OCI-LY3 (cell line): ENCODE data around the gene CCNI.

Experiments
- H2AFZ ChIP-seq: fragments of 200-600, 300-600 bp; shearing (Covaris generic); 2 replicates; pipeline ENCODE4 v1.6.0; 2014; ENCODE audit warnings: antibody characterized with exemption, low read depth, low read length
- H3K27ac ChIP-seq: fragments of 200-600, 300-600 bp; sonication (generic); 2 replicates; pipeline ENCODE4 v1.5.1; 2014; ENCODE audit warnings: mild to moderate bottlenecking, low read length, moderate library complexity, mixed read lengths
- H3K27me3 ChIP-seq: fragments of 200-600, 300-600 bp; sonication (generic); 2 replicates; pipeline ENCODE4 v1.6.1; 2014; ENCODE audit warnings: low read depth, low read length, mixed read lengths
- H3K36me3 ChIP-seq: fragments of 200-600, 300-600 bp; sonication (generic); replicated peaks from 2 replicates; pipeline ENCODE3; 2014; ENCODE audit warnings: low read depth, low read length, mixed read lengths
- H3K4me1 ChIP-seq: fragments of 300-600, 200-600 bp; sonication (generic); 2 replicates; pipeline ENCODE4 v1.6.1; 2014; ENCODE audit warnings: low read length, mixed read lengths
- H3K4me2 ChIP-seq: fragments of 200-600, 300-600 bp; sonication (generic); 2 replicates; pipeline ENCODE4 v1.6.1; 2014; ENCODE audit warnings: low read length, mixed read lengths
- H3K4me3 ChIP-seq: fragments of 300-600, 200-600 bp; sonication (generic); 2 replicates; pipeline ENCODE4 v1.5.1; 2014; ENCODE audit warnings: antibody characterized with exemption, mild to moderate bottlenecking, low read length, moderate library complexity
- H3K79me2 ChIP-seq: fragments of 300-600, 200-600 bp; shearing (Covaris generic); 2 replicates; pipeline ENCODE4 v1.6.1; 2014; ENCODE audit warnings: mild to moderate bottlenecking, low read length, mixed read lengths
- H3K9ac ChIP-seq: fragments of 300-600, 200-600 bp; shearing (Covaris generic); 2 replicates; pipeline ENCODE4 v1.6.0; 2014; ENCODE audit warnings: mild to moderate bottlenecking, low read length, moderate library complexity
- H3K9me3 ChIP-seq: fragments of 200-600, 300-600 bp; shearing (Covaris generic); 2 replicates; pipeline ENCODE4 v1.6.1; 2014; ENCODE audit warnings: low read length, mixed read lengths; ENCODE audit not compliant: insufficient read depth
- H4K20me1 ChIP-seq: fragments of 200-600, 300-600 bp; sonication (generic); 2 replicates; pipeline ENCODE4 v1.6.1; 2016; ENCODE audit warnings: low read length, mixed read lengths; ENCODE audit not compliant: insufficient read depth
- EZH2phosphoT487 ChIP-seq: fragments of 200-600 bp; shearing (Covaris generic); IDR thresholded peaks from 2 replicates; pipeline ENCODE4 v1.6.1; 2018; ENCODE audit warnings: antibody characterized with exemption, mixed run types, low read depth
- TF ChIP-seq, protein P1 (sequence below): fragments of 200-600, 300-600 bp; sonication (generic); IDR thresholded peaks from 2 replicates; pipeline ENCODE4 v1.5.1; 2014; ENCODE audit warnings: antibody characterized with exemption, low read length, low read depth

Gene CCNI

DNA sequence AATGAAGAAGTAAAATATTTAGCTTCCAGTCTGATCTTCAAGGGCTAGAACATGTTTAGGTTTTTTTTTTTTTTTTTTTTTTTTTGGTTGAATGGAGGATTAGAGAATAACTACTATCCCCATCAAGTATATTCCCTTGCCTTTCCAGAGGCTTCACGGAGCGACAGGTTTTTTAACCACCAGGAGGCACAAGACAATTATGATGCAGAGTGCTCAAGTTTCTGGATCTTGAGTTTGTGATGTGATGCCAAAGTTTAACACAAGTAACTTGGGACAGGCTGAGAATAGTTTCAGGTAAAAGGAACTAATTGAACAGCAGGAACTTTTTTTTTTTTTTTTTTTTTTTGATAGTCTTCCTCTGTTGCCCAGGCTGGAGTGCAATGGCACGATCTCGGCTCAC lies 30.3 kb downstream of the CCNI start:
- H4K20me1 ChIP-seq = no peaks in the 10 kb centered on the region; the same call in 1 of the 2 replicates
- no peaks in the 10 kb centered on the region for H3K79me2 ChIP-seq
- no peak overlapping the region for H3K9ac ChIP-seq
- no peaks in the 10 kb centered on the region for H3K27me3 ChIP-seq
- TF ChIP-seq, protein P1, sequence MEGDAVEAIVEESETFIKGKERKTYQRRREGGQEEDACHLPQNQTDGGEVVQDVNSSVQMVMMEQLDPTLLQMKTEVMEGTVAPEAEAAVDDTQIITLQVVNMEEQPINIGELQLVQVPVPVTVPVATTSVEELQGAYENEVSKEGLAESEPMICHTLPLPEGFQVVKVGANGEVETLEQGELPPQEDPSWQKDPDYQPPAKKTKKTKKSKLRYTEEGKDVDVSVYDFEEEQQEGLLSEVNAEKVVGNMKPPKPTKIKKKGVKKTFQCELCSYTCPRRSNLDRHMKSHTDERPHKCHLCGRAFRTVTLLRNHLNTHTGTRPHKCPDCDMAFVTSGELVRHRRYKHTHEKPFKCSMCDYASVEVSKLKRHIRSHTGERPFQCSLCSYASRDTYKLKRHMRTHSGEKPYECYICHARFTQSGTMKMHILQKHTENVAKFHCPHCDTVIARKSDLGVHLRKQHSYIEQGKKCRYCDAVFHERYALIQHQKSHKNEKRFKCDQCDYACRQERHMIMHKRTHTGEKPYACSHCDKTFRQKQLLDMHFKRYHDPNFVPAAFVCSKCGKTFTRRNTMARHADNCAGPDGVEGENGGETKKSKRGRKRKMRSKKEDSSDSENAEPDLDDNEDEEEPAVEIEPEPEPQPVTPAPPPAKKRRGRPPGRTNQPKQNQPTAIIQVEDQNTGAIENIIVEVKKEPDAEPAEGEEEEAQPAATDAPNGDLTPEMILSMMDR = no peak
- no peak for TF ChIP-seq EZH2phosphoT487
- H3K4me2 ChIP-seq = no peak overlapping the region
- H3K36me3 ChIP-seq = peaks cover 39% of the 10 kb centered on the region
- no peak overlapping the region for H3K27ac ChIP-seq
- peaks cover 12% of the 10 kb centered on the region for H3K4me1 ChIP-seq
- H3K9me3 ChIP-seq = no peaks in the 10 kb centered on the region
- no peak overlapping the region for H2AFZ ChIP-seq
- H3K4me3 ChIP-seq = no peak overlapping the region

DNA sequence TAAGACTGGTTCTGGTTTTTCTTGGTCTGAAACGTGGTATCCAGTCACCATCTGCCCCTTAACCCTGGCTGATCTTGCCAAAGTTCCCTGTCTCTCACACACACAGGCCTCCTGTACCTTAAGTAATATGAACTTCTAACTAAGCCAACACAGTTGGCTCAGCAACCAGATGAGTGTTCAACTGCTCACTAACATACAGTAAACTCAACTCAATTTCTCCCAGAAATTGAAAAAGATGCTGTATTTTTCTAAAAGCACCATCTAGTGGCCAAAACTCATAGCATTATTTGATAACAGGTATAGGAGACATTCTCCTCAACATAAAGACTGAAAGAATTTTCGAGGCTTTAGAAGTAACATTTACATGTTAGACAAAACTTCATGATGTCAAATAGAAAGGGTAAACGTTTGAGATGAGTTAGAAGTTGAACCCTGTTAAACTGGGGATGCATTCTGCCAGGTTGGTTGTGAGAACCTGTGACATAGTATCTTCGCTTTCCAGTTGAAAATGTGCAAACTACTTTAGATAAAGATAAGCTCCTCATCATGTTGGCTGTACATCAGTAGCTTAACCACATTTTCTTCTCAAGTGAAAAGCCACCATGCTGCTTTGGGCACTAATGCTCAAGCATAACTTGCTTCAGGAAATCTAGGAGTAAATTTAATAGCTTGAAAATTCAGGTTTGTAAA lies 31.2 kb downstream of the CCNI start:
- no peak overlapping the region for H3K27ac ChIP-seq
- H3K36me3 ChIP-seq = peaks cover 33% of the 10 kb centered on the region
- no peak overlapping the region for H2AFZ ChIP-seq
- no peaks in the 10 kb centered on the region for H3K9me3 ChIP-seq
- H3K4me3 ChIP-seq = no peak overlapping the region
- H3K4me2 ChIP-seq = no peak overlapping the region
- H3K79me2 ChIP-seq = no peaks in the 10 kb centered on the region
- H3K9ac ChIP-seq = no peak overlapping the region
- TF ChIP-seq, protein P1 = peak; percentile 70
- TF ChIP-seq EZH2phosphoT487 = no peak
- no peaks in the 10 kb centered on the region; the same call in 1 of the 2 replicates for H4K20me1 ChIP-seq
- no peaks in the 10 kb centered on the region for H3K27me3 ChIP-seq
- H3K4me1 ChIP-seq = peaks cover 12% of the 10 kb centered on the region

DNA sequence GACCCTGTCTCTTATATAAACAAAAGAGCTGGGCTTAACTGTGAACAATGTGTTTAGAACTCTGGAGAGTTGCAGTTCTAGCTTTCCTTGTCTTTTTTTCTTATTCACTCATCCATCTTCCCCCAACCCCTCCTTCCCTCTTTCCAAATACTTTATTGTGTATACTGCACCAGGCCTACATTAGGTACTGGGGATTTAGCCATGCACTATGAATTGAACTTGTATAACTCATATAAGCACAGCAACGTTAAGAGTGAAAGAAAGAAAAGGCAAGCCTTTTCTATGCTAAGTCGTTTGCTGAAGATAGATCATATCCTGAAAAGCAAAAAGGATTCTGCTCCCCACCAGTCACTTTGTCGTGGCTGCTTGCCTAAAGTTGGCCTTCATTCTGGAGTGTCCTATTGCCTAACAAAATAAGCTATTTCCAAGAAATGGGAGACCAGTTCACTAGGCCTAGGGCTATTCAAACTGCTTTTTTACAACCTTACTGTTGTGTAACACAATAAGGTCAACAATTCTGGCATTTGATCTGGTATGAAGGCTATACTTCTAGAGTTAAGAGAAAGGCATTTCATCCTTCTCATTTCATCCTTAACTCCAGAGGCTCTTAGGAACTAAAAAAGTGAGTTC lies 32.2 kb downstream of the CCNI start:
- Histone ChIP-seq H3K9ac (no peak overlapping the region), H4K20me1 (no peaks in the 10 kb centered on the region; the same call in 1 of the 2 replicates), H3K9me3 (no peaks in the 10 kb centered on the region), H3K27ac (no peak overlapping the region), H3K4me3 (no peak overlapping the region), H3K36me3 (peaks cover 40% of the 10 kb centered on the region), H3K4me2 (no peak overlapping the region), H2AFZ (no peak overlapping the region), H3K79me2 (no peaks in the 10 kb centered on the region), H3K4me1 (peaks cover 12% of the 10 kb centered on the region), H3K27me3 (no peaks in the 10 kb centered on the region)
- TF ChIP-seq, protein P1 = no peak
- no peak for TF ChIP-seq EZH2phosphoT487

DNA sequence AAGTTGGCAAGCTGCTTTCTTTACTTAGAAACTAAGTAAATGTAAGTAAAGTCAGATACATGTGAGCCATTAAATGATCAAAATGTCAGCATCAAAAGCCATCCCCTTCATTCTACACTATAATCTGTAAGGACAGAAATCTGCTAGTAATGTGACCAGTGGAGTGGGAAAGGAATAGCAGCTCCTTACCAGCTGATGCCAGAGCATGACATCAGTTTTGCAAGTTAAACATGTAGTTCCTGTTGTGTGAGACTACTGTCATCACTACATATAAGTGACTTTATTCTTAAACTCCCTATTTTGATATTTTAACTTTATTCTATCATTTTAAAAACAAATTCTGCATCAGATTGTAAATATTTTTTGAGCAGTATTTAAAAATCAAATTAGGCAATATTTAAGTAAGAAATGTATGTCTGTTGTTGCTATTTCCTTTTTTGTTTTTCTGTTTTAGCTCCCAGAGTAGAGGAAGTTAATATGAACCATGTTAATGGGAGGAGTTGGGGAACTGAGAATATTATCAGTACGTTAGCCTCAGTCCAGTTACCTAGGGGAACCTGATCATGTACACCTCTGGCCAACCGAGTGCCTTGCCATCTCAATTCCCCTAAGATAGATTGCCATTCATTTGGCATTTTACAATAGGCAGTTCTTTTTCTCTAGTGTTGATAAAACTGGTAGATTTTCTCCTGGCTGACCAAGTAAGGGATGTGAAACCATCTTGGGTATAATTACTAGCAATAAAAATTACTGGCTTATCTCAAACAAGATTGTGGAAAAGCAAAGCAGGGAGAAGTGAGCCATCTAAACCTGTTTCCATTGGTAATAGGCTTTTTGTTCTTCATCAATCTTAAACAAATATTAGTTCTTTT lies 34.7 kb downstream of the CCNI start:
- H2AFZ ChIP-seq = no peak overlapping the region
- TF ChIP-seq, protein P1 = no peak
- TF ChIP-seq EZH2phosphoT487 = no peak
- peak overlapping the region; percentile 19; the same call in 1 of the 2 replicates for H3K4me2 ChIP-seq
- no peak overlapping the region for H3K4me3 ChIP-seq
- no peaks in the 10 kb centered on the region for H3K9me3 ChIP-seq
- peaks cover 12% of the 10 kb centered on the region for H3K4me1 ChIP-seq
- H4K20me1 ChIP-seq = no peaks in the 10 kb centered on the region; the same call in 1 of the 2 replicates
- no peaks in the 10 kb centered on the region for H3K27me3 ChIP-seq
- H3K9ac ChIP-seq = no peak overlapping the region
- H3K27ac ChIP-seq = peak overlapping the region; percentile 17; the same call in 1 of the 2 replicates
- H3K36me3 ChIP-seq = peaks cover 25% of the 10 kb centered on the region
- H3K79me2 ChIP-seq = no peaks in the 10 kb centered on the region
